Lower lobe of right lung (tissue), 2 donors: ENCODE data around the gene ICA1L. TPM values are rescaled to one million over a fixed set of nuclear protein-coding genes. Genes with fewer than 3 reads are reported as not detected.

Experiments
- ATAC-seq, 2 donors: fragments of 200-7000 bp; cut with Tn5 transposase; one replicate each; pipeline ENCODE4 v1.9.1; 2020 to 2022; ENCODE audit warnings: mild to moderate bottlenecking in 2 of 2, moderate library complexity in 2 of 2
- DNase-seq: peaks from one replicate; pipeline ENCODE4 v3.0.0-alpha.2; 2020
- H3K27ac ChIP-seq: fragments of 200-600 bp; one replicate; pipeline ENCODE4 v1.8.0; 2022
- H3K27me3 ChIP-seq: fragments of 200-600 bp; one replicate; pipeline ENCODE4 v1.8.0; 2022; ENCODE audit warnings: low read depth
- H3K36me3 ChIP-seq: fragments of 200-600 bp; one replicate; pipeline ENCODE4 v1.8.0; 2022; ENCODE audit warnings: mild to moderate bottlenecking
- H3K4me1 ChIP-seq: fragments of 200-600 bp; one replicate; pipeline ENCODE4 v1.8.0; 2022
- H3K4me3 ChIP-seq: fragments of 200-600 bp; one replicate; pipeline ENCODE4 v1.8.0; 2022; ENCODE audit warnings: mild to moderate bottlenecking
- H3K9me3 ChIP-seq: fragments of 200-600 bp; one replicate; pipeline ENCODE4 v1.8.0; 2022
- CTCF ChIP-seq: fragments of 200-600 bp; IDR thresholded peaks from one replicate; pipeline ENCODE4 v1.8.0; 2022; ENCODE audit warnings: antibody characterized with exemption, mild to moderate bottlenecking
- intact Hi-C: fragments of 100-400 bp; cut with DNase I; formaldehyde crosslinking; loops from one replicate; pipeline ENCODE4 v1.11.0; 2022
- total RNA-seq: library from RNA; stranded (reverse); fragmentation: NEBNext Ultra II Directional; extraction: Animal tissue kit (Norgen Biotek cat#: 25700); gene quantifications from one replicate; pipeline ENCODE4 v1.2.1, GENCODE V29; 2021
- donor health status: DM: no; HTN: yes; CAD: no; lungs with severe emphysema.

ICA1L gene
- total RNA-seq, 1 donor from 2014 or later = 5.6 TPM

GRCh38 chr2:202757339-202757738, 114.2 kb downstream of the ICA1L start:
- Histone ChIP-seq H3K27ac (no peak overlapping the region), H3K36me3 (peaks cover 29% of the 10 kb centered on the region), H3K9me3 (no peaks in the 10 kb centered on the region), H3K4me1 (peaks cover 10% of the 10 kb centered on the region), H3K4me3 (no peak overlapping the region), H3K27me3 (no peaks in the 10 kb centered on the region)
- intact Hi-C loops = no loop called here
- DNase-seq (no peak), ATAC-seq (no peak)
- TF ChIP-seq CTCF = no peak

DNA sequence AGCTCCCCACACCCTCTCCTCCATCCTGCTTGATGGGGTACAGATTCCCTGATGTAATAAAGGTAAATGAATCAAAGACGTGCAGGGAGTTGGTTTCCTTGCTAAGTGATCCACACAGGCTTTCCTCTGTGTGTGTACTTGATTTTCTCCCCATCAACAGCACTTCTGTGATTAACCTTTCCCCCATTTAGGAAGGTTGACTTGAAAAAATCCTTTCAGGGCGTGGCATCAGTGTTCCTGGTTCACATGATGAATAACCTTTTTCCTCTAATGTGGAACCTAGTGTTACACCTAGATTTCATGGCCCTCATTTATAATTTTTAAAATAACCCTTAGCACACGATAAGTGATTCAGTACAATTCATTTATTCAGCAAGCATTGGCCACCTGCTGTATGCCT, 115.0 kb downstream of the ICA1L start:
- intact Hi-C loops = no loop called here
- no peak for TF ChIP-seq CTCF
- ATAC-seq (no peak), DNase-seq (no peak)
- Histone ChIP-seq H3K27ac (no peak overlapping the region), H3K9me3 (no peaks in the 10 kb centered on the region), H3K4me3 (no peak overlapping the region), H3K36me3 (peaks cover 29% of the 10 kb centered on the region), H3K4me1 (peaks cover 10% of the 10 kb centered on the region), H3K27me3 (no peaks in the 10 kb centered on the region)

DNA sequence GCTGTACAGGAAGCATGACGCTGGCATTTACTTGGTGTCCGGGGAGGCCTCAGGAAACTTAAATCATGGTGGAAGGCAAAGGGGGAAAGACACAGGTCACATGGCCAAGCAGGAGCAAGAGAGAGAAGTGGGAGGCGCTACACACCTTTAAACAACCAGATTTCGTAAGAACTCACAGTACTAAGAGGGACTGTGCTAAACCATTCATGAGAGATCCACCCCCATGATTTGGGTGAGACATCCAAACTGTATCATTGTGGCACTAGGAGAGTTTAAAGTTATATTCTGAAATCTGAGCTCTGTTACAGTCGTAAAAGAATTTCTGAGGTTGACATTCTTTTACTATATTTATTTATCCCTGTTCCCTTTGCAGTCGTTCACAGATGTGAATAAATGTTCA, 116.6 kb downstream of the ICA1L start:
- Histone ChIP-seq H3K4me1 (peaks cover 10% of the 10 kb centered on the region), H3K27ac (no peak overlapping the region), H3K36me3 (peaks cover 29% of the 10 kb centered on the region), H3K4me3 (no peak overlapping the region), H3K9me3 (no peaks in the 10 kb centered on the region), H3K27me3 (no peaks in the 10 kb centered on the region)
- TF ChIP-seq CTCF = no peak
- intact Hi-C loops = no loop called here
- ATAC-seq (no peak), DNase-seq (no peak)

GRCh38 chr2:202752071-202752470, 119.5 kb downstream of the ICA1L start:
- intact Hi-C loops = no loop called here

DNA sequence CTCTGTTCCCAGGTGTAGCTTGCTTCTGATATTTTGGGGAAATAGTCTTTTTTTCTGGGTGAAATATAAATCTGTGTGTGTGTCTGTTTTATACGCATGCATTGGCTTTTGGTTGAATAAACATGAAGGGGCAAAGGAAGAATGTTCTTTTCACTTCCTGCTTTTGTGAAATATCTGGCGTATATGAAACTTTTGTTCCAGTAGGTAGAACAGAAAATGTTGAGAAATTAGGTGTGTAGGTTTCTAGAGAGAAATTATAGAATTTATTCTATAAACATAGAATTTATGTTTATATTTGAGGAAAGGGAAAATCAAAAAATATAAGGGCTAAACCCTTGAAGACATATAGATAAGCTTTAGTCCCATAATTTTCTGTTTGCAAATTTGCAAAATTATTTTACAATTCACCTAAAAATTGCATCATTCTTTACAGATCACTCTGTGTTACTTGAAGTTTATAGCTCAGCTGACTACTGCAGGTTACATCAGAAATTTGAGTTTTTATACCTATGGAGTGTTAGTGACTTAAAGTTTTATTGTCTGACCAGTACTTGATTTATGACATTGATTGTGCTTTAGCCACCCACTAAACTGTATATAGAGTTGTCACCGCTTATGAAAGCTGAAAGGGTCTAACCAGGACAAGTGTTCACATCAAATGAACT, 120.7 kb downstream of the ICA1L start:
- no peak for TF ChIP-seq CTCF
- DNase-seq = no peak
- Histone ChIP-seq H3K4me1 (no peaks in the 10 kb centered on the region), H3K9me3 (no peaks in the 10 kb centered on the region), H3K36me3 (no peaks in the 10 kb centered on the region), H3K27ac (no peak overlapping the region), H3K4me3 (no peak overlapping the region), H3K27me3 (no peaks in the 10 kb centered on the region)
- intact Hi-C loops = no loop called here
- no peak for ATAC-seq

More at GRCh38 chr2:202752071-202752470, 119.5 kb downstream of the ICA1L start:
- Histone ChIP-seq H3K36me3 (peaks cover 2% of the 10 kb centered on the region), H3K4me3 (no peak overlapping the region), H3K27me3 (no peaks in the 10 kb centered on the region), H3K4me1 (no peaks in the 10 kb centered on the region), H3K27ac (no peak overlapping the region), H3K9me3 (no peaks in the 10 kb centered on the region)
- no peak for DNase-seq
- TF ChIP-seq CTCF = no peak
- ATAC-seq = no peak
